ENCODE measurements around the gene NEK8.
"Not testable (repeated sequence)": the region's sequence is repeated elsewhere in the genome, so short reads cannot be mapped to it uniquely, and the experiment has no call there.

Gene NEK8

DNA sequence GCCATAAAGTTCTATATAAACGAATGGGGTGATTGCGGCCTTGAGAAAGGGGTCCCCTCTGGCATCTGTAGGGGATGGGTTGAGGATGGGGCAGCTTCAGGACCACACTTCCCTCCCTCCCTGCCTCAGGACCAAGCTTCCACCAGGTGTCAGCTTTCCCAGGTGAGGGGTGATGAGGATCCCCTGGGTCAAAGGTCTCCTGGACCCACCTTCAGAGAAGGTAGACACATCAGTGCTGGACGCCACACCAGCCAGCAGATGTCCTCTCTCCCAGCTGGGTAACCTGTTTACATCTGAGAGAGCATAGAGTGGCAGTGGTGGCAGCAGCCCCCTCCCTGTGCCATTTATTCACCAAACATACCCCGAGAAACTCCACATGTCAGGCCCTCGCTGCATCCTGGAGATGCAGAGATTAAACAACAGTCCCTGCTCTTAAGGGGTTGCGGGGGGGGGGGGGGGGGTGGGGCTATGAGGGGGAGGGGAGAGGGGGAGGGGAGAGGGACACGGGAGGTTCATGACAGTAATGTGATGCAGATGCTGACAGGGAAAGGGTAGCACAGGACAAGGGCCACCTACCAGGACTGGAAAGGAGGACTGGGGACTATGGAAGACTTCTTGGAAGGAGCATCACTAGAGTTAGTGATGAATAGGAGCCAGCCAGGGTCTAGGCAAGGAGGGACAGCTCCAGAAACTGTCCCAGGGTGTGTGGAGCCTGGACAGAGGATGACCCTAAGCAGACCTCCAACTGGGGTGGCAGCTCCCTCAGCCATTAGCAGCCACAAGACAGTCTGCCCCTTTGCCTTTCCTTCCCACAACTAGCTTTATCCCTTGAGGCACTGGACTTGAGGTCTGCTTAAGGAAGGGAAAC, 21.9 kb upstream of the NEK8 start:
- in situ Hi-C loops (cut with MboI; ENCODE audit: low pct_unique_long_range_greater_than_20kb, low sequenced_read_pairs), result no loop called here

DNA sequence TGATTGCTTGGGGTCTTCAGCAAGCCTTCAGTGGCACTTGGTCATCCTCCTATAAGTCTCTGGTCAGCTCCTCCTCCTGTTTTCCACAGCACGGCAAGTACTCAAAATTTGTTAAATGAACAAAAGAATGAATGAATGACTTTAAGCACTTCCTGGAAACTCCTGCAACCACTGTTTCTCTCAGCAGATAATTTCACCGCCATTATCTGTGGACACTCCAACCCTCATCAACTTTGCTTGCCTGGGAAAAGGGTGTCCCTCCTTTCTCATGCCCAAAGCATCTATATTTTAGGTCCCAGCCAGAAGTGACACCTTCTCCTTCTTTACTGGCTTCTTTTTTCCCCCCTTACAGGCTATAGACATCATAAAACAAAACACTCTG, 21.3 kb upstream of the NEK8 start:
- no peak for DNase-seq
- in situ Hi-C loops (cut with MboI; ENCODE audit: low pct_unique_long_range_greater_than_20kb, low sequenced_read_pairs), result no loop called here

More for the DNA sequence above, 21.9 kb upstream of the NEK8 start:
- DNase-seq, result no peak

DNA sequence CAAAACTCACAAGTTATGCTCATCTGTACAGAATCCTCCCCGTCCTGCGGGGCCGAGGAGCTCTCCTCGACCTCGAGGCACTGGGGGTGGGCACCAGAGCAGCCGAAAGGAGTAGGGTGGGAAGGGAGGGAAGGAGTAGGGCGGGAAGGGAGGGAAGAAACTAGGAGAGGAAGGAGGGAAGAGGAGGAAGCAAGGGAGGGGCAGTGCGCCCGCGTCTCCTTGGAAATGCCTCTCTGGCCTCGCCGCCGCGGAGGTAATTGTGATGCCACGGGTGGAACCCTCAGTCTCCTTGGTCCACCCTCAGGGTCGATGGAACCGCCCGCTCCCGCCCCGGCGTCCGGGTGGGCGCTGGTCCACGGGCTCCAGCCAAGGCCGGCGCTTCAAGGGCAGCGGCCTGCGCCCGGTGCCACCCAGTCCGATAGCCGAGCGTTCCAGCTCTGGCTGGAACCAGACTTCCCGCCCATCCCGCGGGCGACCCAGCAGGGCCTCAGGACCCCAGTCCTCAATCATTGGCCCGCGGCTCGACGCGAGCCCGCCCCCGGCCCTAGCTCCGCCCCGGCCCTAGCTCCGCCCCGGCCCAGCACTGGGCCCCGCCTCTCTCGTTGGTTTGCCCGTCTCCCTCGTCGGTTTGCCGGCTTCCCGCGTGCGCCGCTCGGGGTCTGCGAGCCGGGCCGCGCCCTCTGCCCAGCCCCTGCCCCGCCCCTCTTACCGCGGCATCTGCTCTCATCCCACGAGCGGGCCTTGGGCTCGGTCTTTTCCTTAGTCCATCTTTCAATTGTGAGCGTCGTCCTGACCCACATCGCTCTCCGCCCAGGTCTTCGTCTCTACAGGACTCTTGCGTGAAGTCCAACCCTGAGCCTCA, 17.5 kb upstream of the NEK8 start:
- DNase-seq, result peak; percentile 95

DNA sequence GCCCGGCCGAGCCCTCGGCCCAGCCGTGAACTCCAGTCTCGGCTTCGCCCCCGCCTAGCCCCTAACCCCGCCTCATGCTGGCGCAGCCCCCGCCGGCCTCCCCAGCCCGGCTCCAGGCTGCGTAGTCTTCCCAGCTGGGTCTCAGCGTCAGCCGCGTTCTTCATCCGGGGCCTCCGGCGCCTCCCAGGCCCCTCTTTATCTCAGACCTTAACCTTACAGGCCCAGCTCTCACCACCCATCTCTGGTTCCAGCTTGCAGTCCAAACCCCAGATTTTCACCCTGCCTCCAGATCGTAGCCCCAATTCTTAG, 16.9 kb upstream of the NEK8 start, which contains the start of gene PROCA1:
Gene PROCA1, minus strand, starts transcription at position 166 of the 309 bp plus-strand sequence. CDS start 228 bp downstream, outside the sequence.
- DNase-seq, result no peak
- in situ Hi-C loops (cut with MboI; ENCODE audit: low pct_unique_long_range_greater_than_20kb, low sequenced_read_pairs), result no loop called here

More for the DNA sequence above, 17.5 kb upstream of the NEK8 start:
- in situ Hi-C loops (cut with MboI; ENCODE audit: low pct_unique_long_range_greater_than_20kb, low sequenced_read_pairs), result no loop called here

DNA sequence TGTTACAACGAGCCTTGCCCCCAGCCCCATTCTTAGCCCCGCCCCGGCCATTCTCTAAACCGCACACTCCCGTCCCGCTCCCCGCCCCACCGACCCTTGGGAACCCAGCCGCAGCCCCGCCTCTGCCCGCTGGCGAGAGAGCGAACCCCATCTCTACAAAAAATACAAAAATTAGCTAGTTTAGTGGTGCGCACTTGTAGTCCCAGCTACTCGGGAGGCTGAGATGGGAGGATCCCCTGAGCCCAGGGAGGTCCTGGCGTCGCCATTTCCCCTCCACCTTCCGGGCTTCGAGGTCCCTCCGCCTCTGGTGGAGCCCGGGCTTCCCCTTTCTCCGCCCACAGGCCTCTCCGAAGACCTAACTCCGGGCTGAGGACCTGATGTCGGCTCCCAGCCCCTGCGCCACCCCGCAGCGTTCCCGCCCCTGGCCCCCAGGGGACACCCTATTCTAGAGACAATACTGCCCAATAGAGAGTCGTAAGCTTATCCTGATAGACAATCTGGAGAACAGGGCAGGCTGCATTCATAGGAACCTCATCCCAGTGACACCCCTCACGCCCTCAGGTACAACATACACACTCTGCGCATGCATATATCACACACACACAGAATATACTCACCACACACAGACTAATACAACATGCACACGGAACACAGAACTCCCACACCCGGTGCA, 16.4 kb upstream of the NEK8 start:
- DNase-seq, result peak; percentile 81
- in situ Hi-C loops (cut with MboI; ENCODE audit: low pct_unique_long_range_greater_than_20kb, low sequenced_read_pairs), result no loop called here

DNA sequence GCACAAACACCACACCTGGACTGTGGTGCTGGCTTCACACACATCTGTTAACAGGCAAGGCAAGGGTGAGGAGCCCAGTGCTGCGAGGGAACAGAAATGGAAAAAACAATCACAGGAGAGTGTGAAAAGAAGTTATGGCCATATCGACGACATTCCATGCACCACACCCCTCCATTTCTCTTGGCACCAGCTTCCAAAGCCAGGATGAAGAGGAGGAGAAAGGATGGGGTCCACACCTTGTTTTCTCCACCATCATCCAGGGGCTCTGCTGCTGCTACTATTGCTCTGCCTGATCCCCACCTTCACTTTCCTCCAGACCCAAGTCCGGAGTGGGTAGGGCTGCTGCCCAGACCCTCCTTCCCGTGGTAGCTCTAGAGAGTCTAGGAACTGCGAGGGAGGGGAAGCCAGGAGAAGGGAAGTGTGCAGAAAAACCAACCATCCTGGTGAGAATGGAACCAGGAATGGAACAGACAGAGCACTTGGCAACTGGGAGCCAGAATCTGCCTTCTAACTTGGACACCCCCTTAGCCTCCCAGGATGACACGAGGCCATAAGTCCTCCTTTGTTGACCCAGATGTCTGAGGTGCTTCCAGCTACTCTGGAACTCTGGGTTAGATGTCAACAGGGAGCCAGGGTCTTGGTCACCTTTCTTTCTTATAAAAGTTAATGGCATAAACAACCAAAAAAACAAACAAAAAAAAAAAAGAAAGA, 15.7 kb upstream of the NEK8 start:
- in situ Hi-C loops (cut with MboI; ENCODE audit: low pct_unique_long_range_greater_than_20kb, low sequenced_read_pairs), result no loop called here
- no peak for DNase-seq

DNA sequence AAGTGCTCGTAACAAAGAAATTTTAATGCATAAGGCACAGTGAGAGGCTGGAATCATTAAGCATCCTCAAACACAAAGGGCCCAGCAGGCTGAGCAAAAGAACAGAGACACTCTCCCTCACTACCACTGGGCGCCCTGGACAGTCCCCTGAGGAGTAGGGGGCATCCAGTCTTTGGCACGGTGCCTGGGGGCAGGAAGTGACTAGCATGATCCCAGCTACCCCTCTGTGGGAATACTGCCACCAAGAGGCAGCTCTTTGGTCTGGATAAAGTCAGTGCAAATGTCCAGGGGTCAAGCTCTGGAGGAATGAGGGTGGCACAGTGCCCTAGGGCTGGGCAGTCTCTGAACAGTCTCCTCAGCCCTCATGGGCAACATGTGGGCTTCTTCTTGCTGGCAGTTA, 14.3 kb upstream of the NEK8 start:
- in situ Hi-C loops (cut with MboI; ENCODE audit: low pct_unique_long_range_greater_than_20kb, low sequenced_read_pairs), result no loop called here
- no peak for DNase-seq

DNA sequence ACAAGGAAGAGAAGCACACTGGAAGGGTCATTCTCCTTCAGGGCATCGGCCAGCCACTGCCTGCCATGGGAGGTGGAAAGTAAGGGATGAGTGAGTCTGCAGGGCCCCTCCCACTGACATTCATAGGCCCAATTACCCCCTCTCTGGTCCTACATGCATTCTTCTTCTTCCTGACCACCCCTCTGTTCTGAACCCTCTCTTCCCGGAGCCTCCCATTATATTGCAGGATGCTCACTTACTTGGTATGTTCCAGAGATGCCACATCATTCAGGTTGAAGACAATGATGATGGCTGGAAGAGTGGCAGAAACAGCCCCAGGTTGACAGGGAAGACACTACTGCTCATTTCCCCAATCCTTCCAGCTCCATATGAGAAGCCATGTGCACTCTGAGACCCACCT, 13.4 kb upstream of the NEK8 start:
- no peak for DNase-seq
- in situ Hi-C loops (cut with MboI; ENCODE audit: low pct_unique_long_range_greater_than_20kb, low sequenced_read_pairs), result no loop called here

DNA sequence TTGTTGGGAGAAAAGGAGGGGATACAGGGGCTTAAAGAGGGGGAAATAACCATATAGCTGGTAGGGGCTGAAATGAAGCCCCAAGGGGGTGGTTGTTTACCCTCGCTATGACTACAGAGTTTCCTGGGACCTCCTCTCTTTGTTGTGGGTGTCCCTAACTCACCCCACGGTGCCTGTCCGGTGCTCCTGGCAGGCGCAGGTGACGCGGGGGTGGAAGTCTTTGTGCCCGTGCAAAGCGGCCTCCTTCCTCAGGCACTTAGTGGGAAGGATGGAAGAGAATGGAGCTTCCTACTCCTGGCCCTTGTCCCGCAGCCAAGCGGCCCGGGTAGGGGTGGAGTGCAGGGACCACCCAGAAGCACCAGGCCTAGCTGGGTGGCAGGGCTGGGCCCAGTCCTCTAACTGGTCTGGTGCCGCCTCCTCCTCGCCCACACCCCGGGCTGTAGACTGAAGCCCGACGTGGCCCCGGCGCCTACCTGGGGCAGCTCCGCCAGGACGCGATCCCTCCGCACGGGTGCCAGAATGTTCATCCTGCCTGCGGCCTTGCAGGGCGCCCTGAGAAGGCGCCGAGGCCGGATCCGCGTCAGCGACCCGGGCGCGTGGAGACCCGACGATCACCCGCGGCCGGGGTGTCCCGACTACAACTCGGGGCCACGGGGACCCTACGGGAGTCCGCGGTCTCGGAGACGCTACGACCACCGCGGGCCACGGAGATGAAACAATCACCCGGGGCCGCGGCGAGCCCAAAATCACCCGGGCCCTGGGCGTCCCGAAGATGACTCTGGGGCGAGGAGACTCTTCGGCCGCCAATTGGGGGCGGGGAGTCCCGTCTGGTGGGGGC, 11.6 kb upstream of the NEK8 start:
- DNase-seq, result no peak
- in situ Hi-C loops (cut with MboI; ENCODE audit: low pct_unique_long_range_greater_than_20kb, low sequenced_read_pairs), result no loop called here

DNA sequence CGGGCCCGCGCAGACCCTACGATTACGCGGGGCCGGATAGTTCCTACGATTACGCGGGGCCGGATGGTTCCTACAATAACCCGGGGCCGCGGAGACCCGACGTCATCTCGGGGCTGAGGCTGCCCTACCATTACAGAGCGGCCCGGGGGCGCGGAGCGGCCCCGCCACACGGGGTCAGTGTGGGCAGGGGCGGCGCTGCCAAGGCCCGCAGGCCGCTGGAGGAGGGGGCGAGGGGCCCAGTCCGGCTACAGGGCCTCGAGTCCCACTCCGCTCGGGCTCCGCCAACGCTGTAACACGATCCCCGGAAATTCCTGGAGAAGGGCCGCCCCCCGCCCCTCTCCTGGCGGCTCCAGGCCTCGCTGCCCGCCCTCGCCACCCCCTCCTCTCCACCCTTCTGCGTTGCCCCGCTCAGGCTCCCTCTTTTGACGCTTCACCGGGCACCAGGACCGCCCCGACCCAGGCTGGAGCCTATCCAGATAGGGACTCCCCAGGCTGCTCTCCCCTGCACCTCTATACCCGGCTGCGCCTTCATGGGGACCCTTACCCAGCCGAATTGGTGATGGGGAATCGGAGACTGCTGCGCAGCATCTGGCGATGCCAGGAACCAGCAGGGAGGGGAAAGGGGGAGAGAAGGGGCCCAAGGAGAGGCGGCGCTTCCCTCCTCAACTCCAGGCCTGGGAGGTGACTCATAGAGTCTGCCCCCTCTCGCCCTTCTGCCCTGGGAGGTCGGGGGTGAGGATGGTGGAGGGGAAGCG, 10.8 kb upstream of the NEK8 start, which contains the start of gene RAB34:
Gene RAB34, minus strand, starts transcription at position 291 of the 755 bp plus-strand sequence. CDS start 602 bp downstream, outside the sequence.
- DNase-seq, result no peak
- in situ Hi-C loops (cut with MboI; ENCODE audit: low pct_unique_long_range_greater_than_20kb, low sequenced_read_pairs), result no loop called here

DNA sequence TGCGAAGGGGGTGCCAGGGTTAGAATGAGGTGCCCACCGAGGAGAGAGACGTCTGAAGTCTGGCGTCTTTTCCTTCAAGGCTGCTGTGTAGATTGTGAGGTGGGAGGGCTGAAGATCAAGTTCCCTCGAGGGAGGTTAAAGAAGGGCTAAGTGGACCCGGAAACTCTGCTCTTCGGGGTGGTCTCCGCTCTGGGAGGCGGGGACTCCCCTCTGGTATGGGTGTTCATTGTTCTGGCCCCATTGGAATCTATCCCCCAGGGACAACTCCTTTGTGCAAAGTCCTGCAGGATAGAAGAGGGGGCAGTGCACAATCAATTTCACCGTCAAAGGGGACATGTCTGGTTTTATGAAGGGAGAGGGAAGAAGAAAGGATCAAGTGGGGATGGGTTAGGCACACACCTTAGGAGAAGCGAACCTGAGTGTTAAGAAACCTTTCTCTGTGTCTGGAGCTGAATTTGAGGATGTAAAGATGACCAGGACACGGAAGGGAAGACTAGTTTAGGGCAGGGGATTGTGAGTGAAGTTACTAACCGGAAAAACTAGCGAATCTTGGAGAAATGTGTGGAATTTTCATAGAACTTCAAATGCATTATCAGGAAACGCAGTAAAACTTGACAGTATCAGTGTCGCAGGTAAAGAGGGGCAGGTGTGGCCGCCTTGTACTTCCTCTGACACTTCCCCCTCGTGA, 10.1 kb upstream of the NEK8 start:
- in situ Hi-C loops (cut with MboI; ENCODE audit: low pct_unique_long_range_greater_than_20kb, low sequenced_read_pairs), result no loop called here
- no peak for DNase-seq

DNA sequence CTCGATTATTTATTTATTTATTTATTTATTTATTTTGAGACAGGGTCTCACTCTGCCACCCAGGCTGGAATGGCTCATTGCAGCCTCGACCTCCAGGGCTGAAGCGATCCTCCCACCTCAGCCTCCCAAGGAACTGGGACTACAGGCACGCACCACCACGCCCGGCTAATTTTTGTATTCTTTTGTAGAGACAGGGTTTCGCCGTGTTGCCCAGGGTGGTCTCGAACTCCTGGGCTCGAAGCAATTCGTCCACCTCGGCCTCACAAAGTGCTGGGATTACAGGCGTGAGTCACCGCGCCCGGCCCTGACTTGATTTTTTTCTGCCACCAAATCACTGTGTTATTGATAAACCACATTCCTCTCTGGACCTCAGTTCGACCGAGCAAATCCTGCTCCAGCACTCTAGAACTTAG, 9.6 kb upstream of the NEK8 start:
- in situ Hi-C loops (cut with MboI; ENCODE audit: low pct_unique_long_range_greater_than_20kb, low sequenced_read_pairs), result no loop called here
- no peak for DNase-seq

DNA sequence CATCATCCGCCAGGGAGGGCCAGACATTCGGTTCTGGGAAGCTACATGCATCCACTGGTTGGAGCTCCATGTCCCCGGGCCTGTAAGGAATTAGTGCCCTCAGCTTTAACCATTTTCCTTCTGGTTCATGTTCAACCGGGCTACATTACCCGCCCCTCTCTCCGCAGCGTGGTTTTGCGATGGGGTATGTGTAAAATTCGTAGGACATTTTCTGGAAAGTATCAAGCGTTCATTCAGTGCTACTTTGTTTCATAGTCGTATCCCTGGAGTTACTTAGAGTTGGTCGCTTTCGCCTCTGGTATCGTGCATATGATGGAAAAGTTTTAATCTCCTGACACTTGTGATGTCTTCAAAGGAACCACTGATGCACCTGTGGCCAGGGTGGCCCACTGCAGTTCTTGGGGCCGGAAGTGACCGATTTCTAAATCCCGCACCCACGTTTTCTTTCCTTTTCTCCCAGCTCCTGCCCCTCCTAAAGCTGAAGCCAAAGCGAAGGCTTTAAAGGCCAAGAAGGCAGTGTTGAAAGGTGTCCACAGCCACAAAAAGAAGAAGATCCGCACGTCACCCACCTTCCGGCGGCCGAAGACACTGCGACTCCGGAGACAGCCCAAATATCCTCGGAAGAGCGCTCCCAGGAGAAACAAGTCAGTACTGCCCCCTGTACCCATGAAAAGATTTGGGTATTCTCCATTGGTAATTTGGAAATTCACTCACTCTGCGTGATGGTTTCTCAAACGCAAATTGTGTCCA, 8.2 kb upstream of the NEK8 start:
- in situ Hi-C loops (cut with MboI; ENCODE audit: low pct_unique_long_range_greater_than_20kb, low sequenced_read_pairs), result no loop called here
- peak; percentile 48 for DNase-seq

DNA sequence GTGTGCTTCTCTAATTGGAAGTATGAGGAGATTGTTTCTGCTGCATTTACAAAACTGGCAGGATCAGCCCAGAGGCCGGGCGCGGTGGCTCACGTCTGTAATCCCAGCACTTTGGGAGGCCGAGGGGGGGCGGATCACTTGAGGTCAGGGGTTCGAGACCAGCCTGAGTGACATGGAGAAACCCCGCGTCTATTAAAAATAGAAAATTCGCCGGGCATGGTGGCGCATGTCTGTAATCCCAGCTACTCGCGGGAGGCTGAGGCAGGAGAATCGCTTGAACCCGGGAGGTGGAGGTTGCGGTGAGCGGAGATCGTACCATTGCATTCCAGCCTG, 7.6 kb upstream of the NEK8 start:
- in situ Hi-C loops (cut with MboI; ENCODE audit: low pct_unique_long_range_greater_than_20kb, low sequenced_read_pairs), result not testable (repeated sequence)
- DNase-seq, result peak; percentile 19

DNA sequence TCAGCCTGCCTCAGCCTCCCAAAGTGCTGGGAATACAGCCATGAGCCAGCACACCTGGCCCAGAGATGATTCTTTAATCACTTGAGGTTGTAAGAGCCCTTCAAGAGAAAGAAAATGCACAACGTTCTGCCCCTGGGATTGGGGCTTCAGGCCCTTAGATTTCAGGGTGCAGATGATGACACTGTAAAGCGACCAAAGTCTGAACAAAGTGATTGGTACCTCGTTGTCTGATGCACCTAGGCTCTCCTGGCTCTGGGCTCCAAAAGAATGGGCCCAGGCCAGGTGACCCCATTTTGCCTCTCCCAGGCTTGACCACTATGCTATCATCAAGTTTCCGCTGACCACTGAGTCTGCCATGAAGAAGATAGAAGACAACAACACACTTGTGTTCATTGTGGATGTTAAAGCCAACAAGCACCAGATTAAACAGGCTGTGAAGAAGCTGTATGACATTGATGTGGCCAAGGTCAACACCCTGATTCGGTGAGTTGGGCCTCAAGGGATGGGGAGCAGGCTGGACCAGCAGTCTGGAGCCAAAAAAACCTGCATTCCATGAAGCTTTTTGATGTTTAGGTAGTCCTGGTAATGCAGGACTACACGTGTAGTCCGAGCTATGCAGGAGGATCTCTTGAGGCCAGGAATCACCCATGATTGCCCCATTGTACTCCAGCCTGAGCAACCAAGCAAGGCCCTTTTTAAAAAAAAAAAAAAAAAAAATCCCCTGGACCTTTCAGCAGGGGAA, 6.0 kb upstream of the NEK8 start:
- DNase-seq, result no peak
- in situ Hi-C loops (cut with MboI; ENCODE audit: low pct_unique_long_range_greater_than_20kb, low sequenced_read_pairs), result no loop called here
